ENCODE data around the gene AHSG. TPM values are rescaled to one million over a fixed set of nuclear protein-coding genes. Genes with fewer than 3 reads are reported as not detected.

Gene AHSG
- total RNA-seq, 6 experiments from 2014 or later = 718 to 1,905 (median 1,079) TPM

DNA sequence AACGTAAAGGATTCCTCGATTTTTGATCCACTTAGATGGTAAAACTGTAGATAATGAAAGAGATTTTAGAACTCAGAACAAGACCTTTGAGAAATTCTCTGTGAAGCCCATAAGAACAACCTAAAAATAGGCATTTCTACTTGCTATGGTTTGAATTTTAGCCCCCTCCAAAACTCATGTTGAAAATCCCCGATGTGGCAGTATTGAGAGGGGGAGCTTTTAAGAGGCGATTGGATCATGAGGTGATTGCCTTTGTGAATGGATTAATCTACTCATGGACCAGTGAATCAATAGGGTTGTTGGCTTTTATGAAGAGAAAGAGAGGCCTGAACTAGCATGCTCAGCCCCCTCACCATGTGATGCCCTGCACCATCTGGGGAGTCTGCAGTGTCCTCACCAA is 20.2 kb upstream of the AHSG start:
- no peak overlapping the region for H3K27ac ChIP-seq
- no peaks in the 10 kb centered on the region for H3K9me3 ChIP-seq
- peaks cover 0 to 56% (median 21%) of the 10 kb centered on the region in 4 donors for H3K4me1 ChIP-seq
- DNase-seq (no peak), ATAC-seq (no peak)
- 90% methylated on average over 2 of the region's 4 CpGs for WGBS (ENCODE audit: insufficient coverage, low coverage, low lambda C conversion rate, missing lambda C conversion rate)
- TF ChIP-seq, protein P1, sequence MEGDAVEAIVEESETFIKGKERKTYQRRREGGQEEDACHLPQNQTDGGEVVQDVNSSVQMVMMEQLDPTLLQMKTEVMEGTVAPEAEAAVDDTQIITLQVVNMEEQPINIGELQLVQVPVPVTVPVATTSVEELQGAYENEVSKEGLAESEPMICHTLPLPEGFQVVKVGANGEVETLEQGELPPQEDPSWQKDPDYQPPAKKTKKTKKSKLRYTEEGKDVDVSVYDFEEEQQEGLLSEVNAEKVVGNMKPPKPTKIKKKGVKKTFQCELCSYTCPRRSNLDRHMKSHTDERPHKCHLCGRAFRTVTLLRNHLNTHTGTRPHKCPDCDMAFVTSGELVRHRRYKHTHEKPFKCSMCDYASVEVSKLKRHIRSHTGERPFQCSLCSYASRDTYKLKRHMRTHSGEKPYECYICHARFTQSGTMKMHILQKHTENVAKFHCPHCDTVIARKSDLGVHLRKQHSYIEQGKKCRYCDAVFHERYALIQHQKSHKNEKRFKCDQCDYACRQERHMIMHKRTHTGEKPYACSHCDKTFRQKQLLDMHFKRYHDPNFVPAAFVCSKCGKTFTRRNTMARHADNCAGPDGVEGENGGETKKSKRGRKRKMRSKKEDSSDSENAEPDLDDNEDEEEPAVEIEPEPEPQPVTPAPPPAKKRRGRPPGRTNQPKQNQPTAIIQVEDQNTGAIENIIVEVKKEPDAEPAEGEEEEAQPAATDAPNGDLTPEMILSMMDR (IDR thresholded peaks at IDR 0.05) = no peak
- no peak for TF ChIP-seq POLR2A (IDR thresholded peaks at IDR 0.05)
- intact Hi-C loops (cut with DNase I) = no loop called here
- H3K27me3 ChIP-seq = no peaks in the 10 kb centered on the region
- H3K4me3 ChIP-seq = no peak overlapping the region
- no peaks in the 10 kb centered on the region for H3K36me3 ChIP-seq

DNA sequence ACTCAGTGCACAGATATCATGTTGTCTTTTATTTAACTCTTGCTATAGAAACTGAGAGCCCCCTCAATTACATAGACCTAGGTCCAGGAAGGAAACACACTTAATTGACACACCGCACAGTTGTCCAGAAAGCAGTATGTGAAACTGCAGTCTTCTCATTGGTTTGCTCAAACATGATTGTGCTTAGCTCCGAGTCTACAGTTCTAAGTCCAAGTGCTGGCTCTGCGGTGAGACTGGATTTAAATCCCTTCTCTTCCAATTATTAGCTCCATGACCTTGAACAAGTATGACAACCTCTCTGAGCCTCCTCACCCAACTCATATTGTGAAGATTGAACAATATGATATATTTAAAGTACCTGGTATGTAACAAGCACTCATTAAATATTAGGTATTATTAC is 19.0 kb upstream of the AHSG start:
- peak overlapping the region; percentile 62 to 82 (median 79) for H3K27ac ChIP-seq
- H3K27me3 ChIP-seq = no peaks in the 10 kb centered on the region
- no peak overlapping the region for H3K4me3 ChIP-seq
- TF ChIP-seq, protein P1 (IDR thresholded peaks at IDR 0.05) = no peak
- TF ChIP-seq POLR2A (IDR thresholded peaks at IDR 0.05) = no peak
- H3K9me3 ChIP-seq = no peaks in the 10 kb centered on the region
- no peaks in the 10 kb centered on the region for H3K36me3 ChIP-seq
- intact Hi-C loops (cut with DNase I) = no loop called here
- H3K4me1 ChIP-seq = peaks cover 3 to 67% (median 27%) of the 10 kb centered on the region in 4 donors
- WGBS (ENCODE audit: insufficient coverage, low coverage, low lambda C conversion rate, missing lambda C conversion rate) = 21% methylated on average over 3 of the region's 3 CpGs
- DNase-seq (no peak), ATAC-seq (peak; percentile 20 to 60 (median 54))

DNA sequence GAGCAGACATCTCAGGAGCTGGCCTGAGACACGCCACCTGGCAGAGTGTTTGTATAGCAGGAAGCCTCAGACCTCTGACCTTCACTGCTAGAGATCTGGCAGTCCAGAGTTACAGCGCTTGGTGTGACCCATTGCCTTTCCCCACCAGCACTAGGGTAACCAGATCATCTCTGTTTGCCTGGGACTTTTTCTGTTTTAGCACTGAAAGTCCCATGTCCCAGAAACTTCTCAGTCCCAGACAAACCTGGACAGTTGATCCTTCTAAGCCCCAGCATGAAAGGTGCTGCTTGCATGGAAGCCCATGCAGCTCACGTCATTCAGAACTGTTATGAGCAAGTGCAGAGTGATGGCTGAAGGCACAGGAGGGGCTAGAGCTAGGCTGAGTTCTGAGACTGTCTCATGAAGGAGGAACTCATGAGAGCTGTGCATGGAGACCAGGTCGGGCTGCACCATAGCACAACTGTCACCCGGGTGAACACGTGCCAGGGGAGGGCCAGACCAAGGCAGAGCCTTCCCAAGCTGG is 18.2 kb upstream of the AHSG start:
- peak overlapping the region; percentile 62 to 82 (median 79) for H3K27ac ChIP-seq
- TF ChIP-seq, protein P1 (IDR thresholded peaks at IDR 0.05) = no peak
- TF ChIP-seq POLR2A (IDR thresholded peaks at IDR 0.05) = no peak
- intact Hi-C loops (cut with DNase I) = no loop called here
- H3K27me3 ChIP-seq = no peaks in the 10 kb centered on the region
- peaks cover 3 to 66% (median 29%) of the 10 kb centered on the region in 4 donors for H3K4me1 ChIP-seq
- DNase-seq (peak; percentile 52 to 80 (median 76)), ATAC-seq (peak; percentile 44 to 76 (median 74))
- no peak overlapping the region for H3K4me3 ChIP-seq
- 31% methylated on average over 3 of the region's 6 CpGs for WGBS (ENCODE audit: insufficient coverage, low coverage, low lambda C conversion rate, missing lambda C conversion rate)
- H3K36me3 ChIP-seq = no peaks in the 10 kb centered on the region
- H3K9me3 ChIP-seq = no peaks in the 10 kb centered on the region

DNA sequence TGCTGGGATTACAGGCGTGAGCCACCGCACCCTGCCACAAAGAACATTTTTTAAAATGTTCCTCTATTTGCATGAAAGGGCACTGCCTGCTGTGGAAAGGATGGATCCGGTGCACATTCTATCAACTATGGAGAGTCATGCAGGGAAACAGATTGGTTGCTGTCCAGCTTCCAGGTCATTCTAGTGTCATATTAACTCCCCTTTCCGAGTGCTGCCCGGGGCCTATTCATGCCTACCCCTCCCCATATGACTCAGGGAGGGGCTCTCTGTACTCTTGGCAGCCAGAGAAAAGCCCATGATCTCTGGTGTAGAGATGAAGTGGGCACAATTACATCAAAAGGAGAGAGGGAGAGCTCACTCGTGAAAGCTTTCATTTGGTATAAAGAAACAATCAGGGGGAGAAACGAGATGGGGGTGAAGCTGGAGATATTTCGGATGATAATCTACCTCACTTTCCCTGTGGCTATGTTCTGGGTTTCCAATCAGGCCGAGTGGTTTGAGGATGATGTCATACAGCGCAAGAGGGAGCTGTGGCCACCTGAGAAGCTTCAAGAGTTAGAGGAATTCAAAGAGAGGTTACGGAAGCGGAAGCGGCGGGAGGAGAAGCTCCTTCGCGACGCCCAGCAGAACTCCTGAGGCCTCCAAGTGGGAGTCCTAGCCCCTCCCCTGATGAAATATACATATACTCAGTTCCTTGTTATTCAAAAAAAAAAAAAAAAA is 16.1 kb upstream of the AHSG start:
- Histone ChIP-seq H3K36me3 (no peaks in the 10 kb centered on the region), H3K27ac (peak overlapping the region in 1 of 3 donors; percentile 11), H3K9me3 (no peaks in the 10 kb centered on the region), H3K4me1 (peaks cover 3 to 73% (median 29%) of the 10 kb centered on the region in 4 donors), H3K27me3 (no peaks in the 10 kb centered on the region), H3K4me3 (no peak overlapping the region)
- intact Hi-C loops (cut with DNase I) = no loop called here
- TF ChIP-seq, protein P1 (IDR thresholded peaks at IDR 0.05) = no peak
- no peak for TF ChIP-seq POLR2A (IDR thresholded peaks at IDR 0.05)
- WGBS (ENCODE audit: insufficient coverage, low coverage, low lambda C conversion rate, missing lambda C conversion rate) = 54% methylated on average over 17 of the region's 17 CpGs
- no peak for DNase-seq
- ATAC-seq = no peak
